MCF 10A (cell line): ENCODE measurements around the gene FGGY. TPM values are rescaled to one million over a fixed set of nuclear protein-coding genes. Genes with fewer than 3 reads are reported as not detected.

Experiments used
- BruUV-seq: library from RNA; stranded (reverse); fragments of 400-500 nt; replicated peaks from 2 replicates; lab custom pipeline; 2021; lab: Mats Ljungman, UMichigan
- CTCF ChIA-PET: fragments of 300-600 bp; sonication (Branson Sonifier 250); formaldehyde crosslinking; extraction: SDS; loops from one replicate; lab custom pipeline; 2021; ENCODE audit warnings: antibody characterized with exemption, inconsistent platforms; lab: Yijun Ruan, JAX
- POLR2A ChIA-PET: fragments of 300-600, 350-650 bp; sonication (Branson Sonifier 250); formaldehyde crosslinking; extraction: SDS; loops from one replicate; lab custom pipeline; 2020; ENCODE audit warnings: antibody characterized with exemption, inconsistent platforms; lab: Yijun Ruan, JAX
- DNase-seq: peaks from one replicate; pipeline ENCODE4 v3.0.0-alpha.2; 2018; ENCODE audit not compliant: unreplicated experiment
- H3K27ac Mint-ChIP-seq: one replicate; pipeline ENCODE4 v1.8.0; 2022; ENCODE audit warnings: mild to moderate bottlenecking, low read depth, mixed read lengths; ENCODE audit not compliant: unreplicated experiment
- H3K27me3 Mint-ChIP-seq: one replicate; pipeline ENCODE4 v1.8.0; 2022; ENCODE audit warnings: mixed read lengths; ENCODE audit not compliant: insufficient read depth, unreplicated experiment
- H3K36me3 Mint-ChIP-seq: one replicate; pipeline ENCODE4 v1.8.0; 2022; ENCODE audit warnings: mild to moderate bottlenecking, moderate library complexity, mixed read lengths; ENCODE audit not compliant: insufficient read depth, unreplicated experiment
- H3K4me1 Mint-ChIP-seq: one replicate; pipeline ENCODE4 v1.8.0; 2022; ENCODE audit warnings: mixed read lengths; ENCODE audit not compliant: insufficient read depth, unreplicated experiment
- H3K4me3 Mint-ChIP-seq: one replicate; pipeline ENCODE4 v1.8.0; 2022; ENCODE audit warnings: mild to moderate bottlenecking, moderate library complexity, mixed read lengths; ENCODE audit not compliant: unreplicated experiment
- H3K9me3 Mint-ChIP-seq: one replicate; pipeline ENCODE4 v1.8.0; 2022; ENCODE audit warnings: mixed read lengths; ENCODE audit not compliant: unreplicated experiment
- CTCF ChIP-seq: fragments of 200-600 bp; IDR thresholded peaks from one replicate; pipeline ENCODE4 v1.8.0; 2022; ENCODE audit warnings: antibody characterized with exemption, mild to moderate bottlenecking; ENCODE audit not compliant: unreplicated experiment
- intact Hi-C: fragments of 100-400 bp; cut with micrococcal nuclease; formaldehyde crosslinking; loops from 2 replicates; pipeline ENCODE4 v1.14.1; 2022
- total RNA-seq: library from RNA; stranded (reverse); gene quantifications from 2 replicates; pipeline ENCODE4 v1.2.3, GENCODE V29; 2022

Gene FGGY
- total RNA-seq, 1 experiment from 2014 or later, result 10.6 TPM

DNA sequence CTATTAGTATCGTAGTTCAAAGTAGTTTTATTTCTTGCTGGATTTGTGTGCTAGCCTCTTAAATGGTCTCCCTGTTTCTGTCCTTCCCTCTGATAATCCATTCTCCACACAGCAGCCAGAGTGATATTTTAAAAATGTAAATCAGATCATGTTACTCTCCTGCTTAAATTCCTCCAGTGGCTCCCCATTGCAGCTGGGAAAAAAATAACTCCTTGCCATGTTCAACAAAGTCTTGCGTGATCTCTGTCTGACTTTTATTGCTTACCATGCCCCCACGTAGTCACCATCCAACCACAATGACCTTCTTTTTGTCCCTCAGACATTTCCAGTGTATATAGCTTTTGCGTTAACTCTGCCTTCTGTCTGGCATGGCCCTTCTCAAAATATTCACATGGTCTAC, 178.8 kb downstream of the FGGY start:
- no TSS peak for BruUV-seq
- intact Hi-C loops, result no loop called here
- ChIA-PET POLR2A (no interaction called here), CTCF (interaction anchor here (1.2 kb wide), 1 partner anchor 15 kb away, joined by 3 read pairs; no protein-coding TSS in a partner anchor)
- Mint-ChIP-seq H3K9me3 (no peaks in the 10 kb centered on the region), H3K4me1 (peaks cover 9% of the 10 kb centered on the region), H3K27ac (no peak overlapping the region), H3K36me3 (no peaks in the 10 kb centered on the region), H3K27me3 (no peaks in the 10 kb centered on the region), H3K4me3 (no peak overlapping the region)
- no peak for TF ChIP-seq CTCF
- DNase-seq, result no peak

- ChIA-PET POLR2A (interaction anchor here (0.7 kb wide), 1 partner anchor 73 kb away, joined by 3 read pairs; no protein-coding TSS in a partner anchor), CTCF (interaction anchor here (0.8 kb wide), 1 partner anchor 9 kb away, joined by 3 read pairs; no protein-coding TSS in a partner anchor)
- H3K36me3 Mint-ChIP-seq, result no peaks in the 10 kb centered on the region
- intact Hi-C loops, result no loop called here
- H3K4me1 Mint-ChIP-seq, result peaks cover 9% of the 10 kb centered on the region
- BruUV-seq, result no TSS peak
- no peak overlapping the region for H3K27ac Mint-ChIP-seq
- peak; percentile 57 for DNase-seq
- no peak overlapping the region for H3K4me3 Mint-ChIP-seq
- no peak for TF ChIP-seq CTCF
- no peaks in the 10 kb centered on the region for H3K27me3 Mint-ChIP-seq
- H3K9me3 Mint-ChIP-seq, result no peaks in the 10 kb centered on the region
These were observed 180.4 kb downstream of the FGGY start for GRCh38 chr1:59477286-59477685.

- ChIA-PET POLR2A (no interaction called here), CTCF (no interaction called here)
- Mint-ChIP-seq H3K36me3 (no peaks in the 10 kb centered on the region), H3K4me1 (peaks cover 9% of the 10 kb centered on the region), H3K27ac (no peak overlapping the region), H3K9me3 (no peaks in the 10 kb centered on the region), H3K27me3 (no peaks in the 10 kb centered on the region), H3K4me3 (no peak overlapping the region)
- intact Hi-C loops, result no loop called here
- BruUV-seq, result no TSS peak
- no peak for DNase-seq
- TF ChIP-seq CTCF, result no peak
These were observed 181.0 kb downstream of the FGGY start for GRCh38 chr1:59477867-59478266.

GRCh38 chr1:59478822-59479221, 181.9 kb downstream of the FGGY start:
- ChIA-PET CTCF (no interaction called here), POLR2A (no interaction called here)
- no peak for TF ChIP-seq CTCF
- Mint-ChIP-seq H3K27ac (no peak overlapping the region), H3K36me3 (no peaks in the 10 kb centered on the region), H3K4me3 (no peak overlapping the region), H3K9me3 (no peaks in the 10 kb centered on the region), H3K27me3 (no peaks in the 10 kb centered on the region), H3K4me1 (peaks cover 13% of the 10 kb centered on the region)
- no TSS peak for BruUV-seq
- DNase-seq, result no peak
- intact Hi-C loops, result no loop called here
